Stimulated activated CD8-positive, alpha-beta memory T cell treated with anti-CD3 and anti-CD28 coated beads, Interleukin-15, amount 100 ng/mL, for 24 hours (primary cell): ENCODE results near the gene RIMBP3C.
"Not testable (repeated sequence)": the region's sequence is repeated elsewhere in the genome, so short reads cannot be mapped to it uniquely, and the experiment has no call there.

Experiments used
- DNase-seq: peaks from one replicate; pipeline ENCODE4 v3.0.0-alpha.2; 2020; ENCODE audit warnings: low read depth

RIMBP3C gene

DNA sequence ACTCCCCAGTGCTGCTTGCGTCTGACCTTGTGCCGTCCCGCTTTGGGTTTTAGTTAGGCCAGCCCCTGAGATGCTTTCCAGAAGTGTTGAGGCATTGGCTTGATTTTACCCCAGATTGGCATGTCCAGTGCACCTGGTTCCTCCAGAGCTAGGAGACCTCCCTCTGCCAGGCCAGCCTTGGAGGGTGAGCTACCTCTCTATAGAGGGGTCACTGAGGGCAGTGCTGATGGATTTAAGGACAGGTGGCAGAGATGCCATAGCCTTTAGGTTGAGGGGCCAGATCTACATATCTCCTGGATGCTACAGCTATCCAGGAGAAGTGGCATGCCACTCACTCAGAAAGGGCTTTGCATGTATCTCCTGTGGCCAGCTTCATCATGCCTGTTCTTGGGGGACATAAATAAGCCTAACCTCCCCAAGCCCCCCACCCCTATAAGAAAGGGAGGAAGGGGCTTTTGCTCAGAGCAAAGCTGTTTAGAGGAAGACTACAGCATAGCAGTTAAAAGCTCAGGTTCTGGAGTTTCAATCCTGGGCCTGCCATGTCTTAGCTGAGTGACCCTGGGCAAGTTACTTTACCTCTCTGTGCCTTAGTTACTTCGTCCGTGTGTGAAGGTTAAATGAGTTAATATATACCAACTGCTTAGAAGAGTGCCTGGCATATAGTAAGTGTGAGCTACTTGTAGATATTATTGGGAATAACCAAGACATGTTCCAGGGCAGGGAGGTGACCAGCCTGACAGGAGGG, 22.7 kb upstream of the RIMBP3C start:
- DNase-seq: no peak

- DNase-seq: no peak
Measured at GRCh38 chr22:21573293-21573734, 22.1 kb upstream of the RIMBP3C start.

- no peak for DNase-seq
Measured at GRCh38 chr22:21571679-21572078, 20.4 kb upstream of the RIMBP3C start.

GRCh38 chr22:21570398-21570797, 19.1 kb upstream of the RIMBP3C start:
- no peak for DNase-seq

DNA sequence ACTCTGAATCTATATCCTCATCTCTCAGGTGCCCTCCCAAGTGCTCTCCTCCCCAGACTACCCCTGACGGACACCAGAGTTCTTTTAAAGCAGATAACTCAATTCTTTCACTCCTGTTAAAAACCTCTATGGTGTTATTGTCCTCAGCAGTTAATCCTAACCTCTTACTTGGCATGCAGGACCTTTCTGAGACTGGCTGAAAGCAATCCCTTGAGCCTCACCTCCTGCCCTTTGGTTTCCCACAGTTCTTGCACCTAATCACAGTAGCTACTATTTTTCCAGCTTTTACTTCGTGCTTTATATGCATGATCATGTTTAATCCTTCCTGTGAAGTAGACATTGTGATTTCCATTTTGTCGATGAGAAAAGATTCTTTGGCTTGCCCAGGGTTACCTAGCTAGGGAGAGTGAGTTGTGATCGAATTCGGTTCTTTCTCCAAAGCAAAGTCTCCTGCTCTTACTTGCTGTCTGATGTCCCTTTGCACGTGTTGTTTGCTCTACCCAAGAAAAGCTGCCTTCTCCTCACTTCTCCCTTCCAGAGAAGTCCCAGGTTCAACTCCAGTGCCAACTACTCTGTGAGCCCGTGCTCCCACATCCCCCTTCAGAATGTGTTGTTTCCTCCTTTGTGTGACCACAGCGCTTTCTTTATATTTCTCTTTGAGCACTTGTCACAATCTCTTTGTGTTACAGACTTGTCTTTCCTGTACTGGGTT, 18.4 kb upstream of the RIMBP3C start:
- DNase-seq: no peak

DNA sequence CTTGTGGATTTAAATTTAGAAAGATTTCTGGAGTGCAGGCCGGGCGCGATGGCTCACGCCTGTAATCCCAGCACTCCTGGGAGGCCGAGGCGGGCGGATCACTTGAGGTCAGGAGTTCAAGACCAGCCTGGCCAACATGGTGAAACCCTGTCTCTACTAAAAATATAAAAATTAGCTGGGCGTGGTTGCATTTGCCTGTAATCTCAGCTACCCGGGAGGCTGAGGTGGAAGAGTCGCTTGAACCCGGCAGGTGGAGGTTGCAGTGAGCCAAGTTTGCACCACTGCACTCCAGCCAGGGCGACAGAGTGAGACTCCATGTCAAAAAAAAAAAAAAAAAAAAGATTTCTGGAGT, 17.8 kb upstream of the RIMBP3C start:
- DNase-seq: not testable (repeated sequence)

GRCh38 chr22:21568347-21569075, 17.2 kb upstream of the RIMBP3C start:
- DNase-seq: no peak

GRCh38 chr22:21567456-21568346, 16.4 kb upstream of the RIMBP3C start, which contains the start of gene UBE2L3:
TSS of gene UBE2L3 (plus strand) at chr22:21567714. CDS start at chr22:21567745, 31 bp downstream.
- DNase-seq: peak; percentile 57

- DNase-seq: no peak
Measured at GRCh38 chr22:21564411-21564810, 13.2 kb upstream of the RIMBP3C start.

GRCh38 chr22:21563912-21564311, 12.7 kb upstream of the RIMBP3C start:
- DNase-seq: no peak

- DNase-seq: not testable (repeated sequence)
Measured at GRCh38 chr22:21560657-21561056, 9.4 kb upstream of the RIMBP3C start.

GRCh38 chr22:21559345-21560125, 8.3 kb upstream of the RIMBP3C start:
- not testable (repeated sequence) for DNase-seq

DNA sequence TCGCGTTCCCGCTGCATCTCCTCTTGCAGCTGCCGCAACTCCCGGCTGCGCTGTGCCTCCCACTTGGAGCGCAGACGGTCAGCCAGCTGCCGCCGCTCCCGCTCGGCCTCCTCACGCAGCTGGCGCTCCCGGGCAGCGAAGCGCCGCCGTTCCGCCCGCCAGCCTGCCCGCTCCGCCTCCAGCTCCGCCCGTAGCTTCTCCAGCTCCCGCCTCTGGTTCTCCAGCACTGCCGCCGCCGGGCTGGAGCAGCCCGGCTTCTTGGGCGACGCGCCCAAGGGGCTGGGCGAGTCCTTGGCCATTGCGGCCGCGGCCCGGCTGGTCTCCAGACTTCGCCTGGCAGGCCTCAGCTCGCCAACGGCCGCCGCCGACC, 598 bp downstream of the RIMBP3C start:
- not testable (repeated sequence) for DNase-seq

DNA sequence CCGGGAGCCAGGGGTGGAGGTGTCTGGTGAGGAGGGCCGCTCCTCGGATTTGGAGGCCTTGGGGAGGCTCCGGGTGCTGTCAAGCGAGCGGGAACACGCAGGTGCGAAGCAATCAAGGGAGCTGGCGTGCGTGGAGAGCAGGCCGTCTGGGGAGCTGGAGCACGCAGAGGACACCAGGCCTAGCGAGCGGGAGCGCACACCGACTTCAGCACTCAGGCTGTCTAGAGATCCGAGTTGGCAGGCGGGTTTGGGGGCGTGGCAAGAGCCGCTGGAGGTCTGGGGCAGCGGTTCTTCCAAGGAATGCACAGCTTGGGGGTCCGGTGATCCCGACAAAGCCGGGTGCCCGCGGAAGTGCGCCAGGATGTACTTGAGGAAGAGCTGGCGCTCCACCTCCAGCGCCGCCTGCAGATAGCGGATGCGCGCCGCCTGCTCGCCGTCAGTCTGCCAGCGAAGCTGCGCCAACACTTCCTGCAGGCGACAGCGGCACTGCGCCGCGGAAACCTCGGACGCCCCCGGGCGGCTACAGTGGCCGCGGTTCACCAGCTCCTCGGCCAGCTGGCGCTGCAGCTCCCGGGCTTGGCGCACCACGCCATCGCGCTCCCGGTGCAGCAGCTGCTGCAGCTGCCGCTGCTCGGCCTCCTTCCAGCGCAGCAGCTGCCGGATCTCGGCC, 1.1 kb downstream of the RIMBP3C start:
- DNase-seq: not testable (repeated sequence)

- DNase-seq: not testable (repeated sequence)
Measured at GRCh38 chr22:21549558-21549957, 1.7 kb downstream of the RIMBP3C start.

GRCh38 chr22:21544432-21545322, 6.6 kb downstream of the RIMBP3C start:
- not testable (repeated sequence) for DNase-seq

DNA sequence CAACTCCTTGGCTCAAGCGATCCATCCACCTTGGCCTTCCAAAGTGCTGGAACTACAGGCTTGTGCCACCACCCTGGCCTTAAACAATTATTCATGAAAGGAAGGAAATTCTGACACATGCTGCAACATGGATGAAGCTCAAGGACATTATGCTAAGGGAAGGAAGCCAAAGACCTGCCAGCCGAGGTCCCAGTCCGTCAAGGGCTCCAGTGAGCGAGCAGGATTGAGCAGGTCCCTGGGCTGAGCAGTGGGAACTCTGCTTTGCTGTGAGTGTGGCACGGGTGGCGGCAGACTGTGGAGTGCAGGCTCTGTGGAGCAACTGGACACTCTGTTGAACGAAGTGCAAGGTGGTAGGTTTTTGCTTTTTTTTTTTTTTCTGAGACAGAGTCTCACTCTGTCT, 11.4 kb downstream of the RIMBP3C start:
- not testable (repeated sequence) for DNase-seq

DNA sequence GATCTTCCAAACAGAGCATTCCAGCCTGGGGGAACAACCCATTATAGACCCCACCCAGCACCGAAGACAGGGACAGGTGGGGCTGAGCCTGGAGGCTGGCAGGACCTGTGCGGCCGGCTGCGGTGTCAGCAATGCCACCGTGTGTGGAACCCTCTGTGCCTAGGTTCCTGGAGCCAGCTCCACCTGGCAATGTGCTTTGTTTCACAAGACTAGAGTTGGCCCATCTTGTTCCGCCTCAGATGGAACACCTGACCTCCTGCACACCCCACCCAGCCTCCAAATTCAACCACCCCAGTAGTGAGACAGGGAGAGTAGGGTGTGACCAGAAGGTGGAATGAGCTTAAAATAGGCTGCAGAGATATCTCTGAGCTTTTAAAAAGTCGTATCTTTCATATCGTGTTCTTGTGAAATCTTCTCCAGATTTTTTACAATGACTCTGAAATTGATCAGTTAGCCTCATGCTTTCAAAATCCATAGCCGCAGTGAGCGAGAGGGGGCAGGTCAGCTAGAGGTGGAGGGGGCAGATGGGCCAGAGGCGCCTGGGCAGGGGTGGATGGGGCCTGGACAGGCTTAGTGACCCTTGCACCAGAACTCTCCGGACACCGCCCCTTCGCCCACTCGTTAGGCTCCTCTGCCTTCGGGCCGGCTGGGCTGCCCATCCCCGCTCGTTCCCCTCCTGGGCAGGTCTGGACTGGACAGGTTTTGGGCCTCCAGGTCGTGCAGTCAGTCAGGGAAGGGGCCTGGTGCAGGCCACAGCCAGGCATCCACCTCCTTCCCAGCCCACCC, 18.2 kb downstream of the RIMBP3C start:
- DNase-seq: not testable (repeated sequence)
